Kidney epithelial cell (primary cell): ENCODE measurements around the gene ARL5A. TPM values are rescaled to one million over a fixed set of nuclear protein-coding genes. Genes with fewer than 3 reads are reported as not detected.
"Not testable (repeated sequence)": the region's sequence is repeated elsewhere in the genome, so short reads cannot be mapped to it uniquely, and the experiment has no call there.

ENCODE experiments used
- DNase-seq: peaks from one replicate; pipeline ENCODE4 v3.0.0-alpha.2; 2010; ENCODE audit warnings: low read depth
- H3K27me3 ChIP-seq: 2 replicates; pipeline ENCODE4 v1.6.0; 2011; ENCODE audit warnings: low read length; ENCODE audit not compliant: control insufficient read depth, insufficient read depth
- H3K36me3 ChIP-seq: 2 replicates; pipeline ENCODE4 v1.5.1; 2011; ENCODE audit warnings: low read length; ENCODE audit not compliant: control insufficient read depth, insufficient read depth
- H3K4me3 ChIP-seq: 2 replicates; pipeline ENCODE4 v1.5.1; 2011; ENCODE audit warnings: low read depth, mild to moderate bottlenecking, control low read depth, low read length
- CTCF ChIP-seq: IDR thresholded peaks from 2 replicates; pipeline ENCODE4 v1.5.1; 2011; ENCODE audit warnings: mild to moderate bottlenecking, moderate library complexity, low read length, control low read depth, inconsistent platforms; ENCODE audit not compliant: insufficient read depth, poor library complexity, severe bottlenecking
- total RNA-seq: library from RNA; depleted of rRNA; stranded (reverse); fragments of >200 nt; gene quantifications from 2 replicates; pipeline ENCODE4 v1.2.3, GENCODE V29; 2015

ARL5A gene
- total RNA-seq, 1 donor from 2014 or later, result 50.4 TPM

- Histone ChIP-seq H3K4me3 (no peak overlapping the region), H3K36me3 (no peaks in the 10 kb centered on the region), H3K27me3 (no peaks in the 10 kb centered on the region)
- DNase-seq, result no peak
- TF ChIP-seq CTCF, result no peak
Measured at GRCh38 chr2:151802315-151802714, 25.9 kb downstream of the ARL5A start.

GRCh38 chr2:151799886-151800292 is 28.3 kb downstream of the ARL5A start:
- Histone ChIP-seq H3K4me3 (no peak overlapping the region), H3K36me3 (no peaks in the 10 kb centered on the region), H3K27me3 (no peaks in the 10 kb centered on the region)
- no peak for TF ChIP-seq CTCF
- no peak for DNase-seq

GRCh38 chr2:151796774-151797173 is 31.4 kb downstream of the ARL5A start:
- Histone ChIP-seq H3K4me3 (no peak overlapping the region), H3K36me3 (no peaks in the 10 kb centered on the region), H3K27me3 (no peaks in the 10 kb centered on the region)
- no peak for DNase-seq
- TF ChIP-seq CTCF, result no peak

GRCh38 chr2:151795646-151796240 is 32.5 kb downstream of the ARL5A start:
- Histone ChIP-seq H3K4me3 (no peak overlapping the region), H3K36me3 (no peaks in the 10 kb centered on the region), H3K27me3 (no peaks in the 10 kb centered on the region)
- TF ChIP-seq CTCF, result no peak
- no peak for DNase-seq

GRCh38 chr2:151794422-151794821 is 33.8 kb downstream of the ARL5A start:
- not testable (repeated sequence) for H3K36me3 ChIP-seq, DNase-seq

GRCh38 chr2:151793123-151793522 is 35.1 kb downstream of the ARL5A start:
- Histone ChIP-seq H3K27me3 (no peaks in the 10 kb centered on the region), H3K4me3 (no peak overlapping the region), H3K36me3 (no peaks in the 10 kb centered on the region)
- TF ChIP-seq CTCF, result no peak
- DNase-seq, result no peak

More at GRCh38 chr2:151794422-151794821, 33.8 kb downstream of the ARL5A start:
- H3K4me3 ChIP-seq, H3K27me3 ChIP-seq: not testable (repeated sequence)
